HL-60/S4 treated with phorbol 12-myristate 13-acetate at 8.2 ng/mL for 4 days and 3 days (cell line): ENCODE data around the gene SCUBE2.
"Not testable (repeated sequence)": the region's sequence is repeated elsewhere in the genome, so short reads cannot be mapped to it uniquely, and the experiment has no call there.

ENCODE experiments used
- in situ Hi-C: fragments of 300-500 bp; cut with MboI; formaldehyde crosslinking; loops from 2 replicates; pipeline ENCODE4 v1.15.0; 2022; ENCODE audit warnings: low sequenced_read_pairs

Gene SCUBE2

GRCh38 chr11:9109858-9110731 lies 18.7 kb upstream of the SCUBE2 start:
- in situ Hi-C loops = no loop called here

GRCh38 chr11:9104580-9104979 lies 13.2 kb upstream of the SCUBE2 start:
- in situ Hi-C loops = no loop called here

GRCh38 chr11:9103542-9104276 lies 12.3 kb upstream of the SCUBE2 start:
- in situ Hi-C loops = no loop called here

- in situ Hi-C loops = no loop called here
Observed at GRCh38 chr11:9099617-9100016, 8.2 kb upstream of the SCUBE2 start.

GRCh38 chr11:9098455-9098854 lies 7.1 kb upstream of the SCUBE2 start:
- in situ Hi-C loops = not testable (repeated sequence)

- in situ Hi-C loops = not testable (repeated sequence)
Observed at GRCh38 chr11:9097186-9097943, 6.0 kb upstream of the SCUBE2 start.

- in situ Hi-C loops = no loop called here
Observed at GRCh38 chr11:9096427-9096826, 5.0 kb upstream of the SCUBE2 start.

GRCh38 chr11:9095421-9095820 lies 4.0 kb upstream of the SCUBE2 start:
- in situ Hi-C loops = no loop called here

- in situ Hi-C loops = no loop called here
Observed at GRCh38 chr11:9094420-9094819, 3.0 kb upstream of the SCUBE2 start.

- in situ Hi-C loops = no loop called here
Observed at GRCh38 chr11:9092853-9093778, 1.7 kb upstream of the SCUBE2 start.

GRCh38 chr11:9092072-9092471 lies 673 bp upstream of the SCUBE2 start:
- in situ Hi-C loops = no loop called here

- in situ Hi-C loops = no loop called here
Observed at GRCh38 chr11:9090488-9091043, 833 bp downstream of the SCUBE2 start.

GRCh38 chr11:9089636-9090035 lies 1.8 kb downstream of the SCUBE2 start:
- in situ Hi-C loops = no loop called here

GRCh38 chr11:9089061-9089460 lies 2.3 kb downstream of the SCUBE2 start:
- in situ Hi-C loops = no loop called here

GRCh38 chr11:9082575-9082974 lies 8.8 kb downstream of the SCUBE2 start:
- in situ Hi-C loops = no loop called here

GRCh38 chr11:9081153-9081552 lies 10.2 kb downstream of the SCUBE2 start:
- in situ Hi-C loops = no loop called here

GRCh38 chr11:9078113-9079086 lies 13.0 kb downstream of the SCUBE2 start:
- in situ Hi-C loops = no loop called here

GRCh38 chr11:9077164-9077563 lies 14.2 kb downstream of the SCUBE2 start:
- in situ Hi-C loops = no loop called here

GRCh38 chr11:9076661-9077060 lies 14.7 kb downstream of the SCUBE2 start:
- in situ Hi-C loops = no loop called here
